BLaER1 treated with 17β-estradiol and CSF1 and Interleukin-3, amounts not matched to agents 10 nM and 100 nM (cell line): ENCODE measurements around the gene VSTM2L.

Experiments
- H3K27ac ChIP-seq, 11 experiments: shearing (Covaris generic); formaldehyde crosslinking; 2 replicates each; pipeline ENCODE4 v1.8.1; 2022
- H3K27me3 ChIP-seq, 11 experiments: shearing (Covaris generic); formaldehyde crosslinking; 2 replicates each; pipeline ENCODE4 v1.8.1; 2022
- H3K36me3 ChIP-seq, 11 experiments: shearing (Covaris generic); formaldehyde crosslinking; 2 replicates each; pipeline ENCODE4 v1.8.1; 2022
- H3K4me1 ChIP-seq, 10 experiments: shearing (Covaris generic); formaldehyde crosslinking; 2 replicates each; pipeline ENCODE4 v1.8.1; 2022
- H3K4me2 ChIP-seq, 11 experiments: shearing (Covaris generic); formaldehyde crosslinking; 2 replicates each; pipeline ENCODE4 v1.8.1; 2022
- H3K4me3 ChIP-seq, 10 experiments: shearing (Covaris generic); formaldehyde crosslinking; 2 replicates each; pipeline ENCODE4 v1.8.1; 2022
- H3K9ac ChIP-seq, 11 experiments: shearing (Covaris generic); formaldehyde crosslinking; 2 replicates each; pipeline ENCODE4 v1.8.1; 2022
- H3K9me3 ChIP-seq, 11 experiments: shearing (Covaris generic); formaldehyde crosslinking; replicated peaks in 1 of 11; 2 replicates each; pipeline ENCODE4 v1.8.1; 2022
- H4K20me1 ChIP-seq, 11 experiments: shearing (Covaris generic); formaldehyde crosslinking; 2 replicates each; pipeline ENCODE4 v1.8.1; 2022
- Cebpa-rat ChIP-seq, 11 experiments: shearing (Covaris generic); IDR thresholded peaks; 2 replicates each; pipeline ENCODE4 v1.8.1; 2022

The VSTM2L gene

GRCh38 chr20:37973059-37973910 is 70.4 kb downstream of the VSTM2L start:
- H3K9me3 ChIP-seq: peaks cover 0 to 8% (median 2%) of the 10 kb centered on the region in 11 experiments; a peak in 13 of 22 replicates
- H3K4me1 ChIP-seq: peaks cover 9 to 71% (median 53%) of the 10 kb centered on the region in 10 experiments
- no peak overlapping the region for H3K27ac ChIP-seq
- H3K36me3 ChIP-seq: no peaks in the 10 kb centered on the region
- no peak overlapping the region for H3K4me2 ChIP-seq
- no peaks in the 10 kb centered on the region; a peak in 1 of 22 replicates for H4K20me1 ChIP-seq
- no peak for TF ChIP-seq Cebpa-rat (IDR thresholded peaks at IDR 0.05)
- no peak overlapping the region for H3K4me3 ChIP-seq
- H3K27me3 ChIP-seq: no peaks in the 10 kb centered on the region
- H3K9ac ChIP-seq: no peak overlapping the region

DNA sequence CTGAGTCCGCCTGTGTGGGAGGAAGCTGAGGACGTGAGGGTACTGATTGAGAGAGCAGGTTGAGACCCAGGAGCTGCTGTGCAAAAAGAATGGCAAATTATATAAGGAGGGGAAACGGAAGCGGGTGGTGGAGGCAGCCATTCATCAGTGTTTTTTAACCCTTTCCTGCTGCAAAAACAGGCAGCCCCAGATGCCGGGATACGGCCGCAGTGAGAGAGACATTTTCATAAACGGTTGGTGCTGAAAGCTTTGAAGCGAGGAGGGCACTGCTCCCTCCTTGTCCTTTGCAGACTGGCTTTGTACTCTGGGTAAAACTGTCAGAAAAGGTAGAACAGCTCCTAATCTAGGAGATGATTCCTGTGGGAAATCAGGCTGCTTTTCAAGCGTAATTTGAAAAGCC is 74.0 kb downstream of the VSTM2L start:
- TF ChIP-seq Cebpa-rat (IDR thresholded peaks at IDR 0.05): no peak
- H3K27me3 ChIP-seq: no peaks in the 10 kb centered on the region

GRCh38 chr20:37977338-37977737 is 74.4 kb downstream of the VSTM2L start:
- H4K20me1 ChIP-seq: peaks cover 0 to 6% (median 0%) of the 10 kb centered on the region in 11 experiments; a peak in 2 of 22 replicates
- H3K27ac ChIP-seq: peak overlapping the region in 4 of 11 experiments; percentile 14 to 49 (median 26); a peak in 6 of 22 replicates
- no peak for TF ChIP-seq Cebpa-rat (IDR thresholded peaks at IDR 0.05)
- H3K9me3 ChIP-seq: 0 out of 22 replicates have a peak, but pooled peaks cover 0 to 5% (median 0%) of the 10 kb centered on the region in 11 experiments
- peaks cover 7 to 20% (median 16%) of the 10 kb centered on the region in 11 experiments; a peak in 17 of 22 replicates for H3K36me3 ChIP-seq
- no peaks in the 10 kb centered on the region for H3K27me3 ChIP-seq
- peak overlapping the region in 6 of 11 experiments; percentile 10 to 60 (median 46); a peak in 9 of 22 replicates for H3K9ac ChIP-seq
- H3K4me1 ChIP-seq: peaks cover 9 to 47% (median 23%) of the 10 kb centered on the region in 10 experiments
- H3K4me2 ChIP-seq: peak overlapping the region; percentile 53 to 88 (median 78)
- H3K4me3 ChIP-seq: peak overlapping the region in 3 of 10 experiments; percentile 30 to 50 (median 35); a peak in 4 of 20 replicates

More for the DNA sequence above, 74.0 kb downstream of the VSTM2L start:
- peak overlapping the region in 4 of 11 experiments; percentile 32 to 57 (median 47); a peak in 4 of 22 replicates for H3K9ac ChIP-seq
- H3K4me3 ChIP-seq: peak overlapping the region in 1 of 10 experiments; percentile 48; a peak in 2 of 20 replicates
- H3K9me3 ChIP-seq: 0 out of 22 replicates have a peak, but pooled peaks cover 0 to 5% (median 0%) of the 10 kb centered on the region in 11 experiments
- H3K4me1 ChIP-seq: peaks cover 9 to 51% (median 26%) of the 10 kb centered on the region in 10 experiments
- peaks cover 7 to 16% (median 12%) of the 10 kb centered on the region in 11 experiments; a peak in 14 of 22 replicates for H3K36me3 ChIP-seq
- H3K27ac ChIP-seq: peak overlapping the region in 2 of 11 experiments; percentile 15 to 27; a peak in 2 of 22 replicates
- peak overlapping the region; percentile 30 to 88 (median 73); a peak in 20 of 22 replicates for H3K4me2 ChIP-seq
- peaks cover 0 to 6% (median 0%) of the 10 kb centered on the region in 11 experiments; a peak in 2 of 22 replicates for H4K20me1 ChIP-seq

GRCh38 chr20:37977786-37978185 is 74.9 kb downstream of the VSTM2L start:
- Histone ChIP-seq H3K36me3 (peaks cover 7 to 23% (median 20%) of the 10 kb centered on the region in 11 experiments; a peak in 19 of 22 replicates), H4K20me1 (peaks cover 0 to 6% (median 0%) of the 10 kb centered on the region in 11 experiments; a peak in 2 of 22 replicates), H3K27me3 (no peaks in the 10 kb centered on the region), H3K27ac (peak overlapping the region in 4 of 11 experiments; percentile 14 to 49 (median 26); a peak in 5 of 22 replicates), H3K9ac (peak overlapping the region in 5 of 11 experiments; percentile 32 to 60 (median 50); a peak in 8 of 22 replicates), H3K9me3 (0 out of 22 replicates have a peak, but pooled peaks cover 0 to under 1% (median 0%) of the 10 kb centered on the region in 11 experiments), H3K4me2 (peak overlapping the region; percentile 53 to 88 (median 78)), H3K4me3 (peak overlapping the region in 2 of 10 experiments; percentile 30 to 50; a peak in 2 of 20 replicates), H3K4me1 (peaks cover 9 to 42% (median 23%) of the 10 kb centered on the region in 10 experiments)
- no peak for TF ChIP-seq Cebpa-rat (IDR thresholded peaks at IDR 0.05)

DNA sequence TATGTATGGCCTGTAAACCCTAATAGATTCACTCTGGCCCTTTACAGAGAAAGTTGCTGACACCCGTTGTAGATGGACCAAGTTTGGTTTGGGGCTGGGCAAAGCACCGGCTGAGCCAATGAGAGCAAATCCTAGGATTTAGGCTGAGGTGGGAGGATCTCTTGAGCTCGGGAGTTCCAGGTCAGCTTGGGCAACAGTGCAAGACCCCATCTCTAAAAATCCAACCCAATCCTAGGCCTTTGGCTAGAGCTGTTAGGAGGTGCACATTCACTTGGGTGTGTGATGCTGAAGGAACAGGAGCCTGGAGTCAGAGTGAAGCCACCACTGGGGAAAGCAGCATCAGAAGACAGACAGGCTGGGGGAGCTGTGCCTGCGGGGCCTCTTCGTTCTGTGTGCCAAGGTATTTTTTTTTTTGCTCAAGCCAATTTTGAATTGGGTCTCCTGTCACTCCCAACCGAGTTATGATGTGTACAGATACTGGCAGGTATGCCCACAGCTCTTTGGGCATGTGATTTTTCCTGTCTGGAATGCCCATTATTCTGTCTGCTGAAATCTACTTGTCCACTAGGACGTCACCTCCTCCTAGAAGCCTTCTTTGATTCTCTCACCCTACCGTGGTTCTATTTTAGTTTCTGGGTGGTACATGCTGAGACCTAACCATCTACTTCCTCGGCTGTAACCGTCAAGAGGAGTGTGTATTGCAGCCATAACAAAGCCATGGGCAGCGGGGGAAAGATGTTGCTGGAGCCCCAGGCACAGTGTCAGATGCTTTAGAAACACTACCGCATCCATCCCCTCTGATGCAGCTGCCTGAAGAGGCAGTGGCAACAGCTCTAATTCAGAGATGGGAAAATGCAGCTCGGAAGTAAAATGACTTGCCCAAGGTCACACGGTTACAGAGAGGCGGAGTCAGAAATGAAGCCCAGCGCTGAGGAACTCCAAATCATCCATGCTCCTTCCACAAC is 76.4 kb downstream of the VSTM2L start:
- no peaks in the 10 kb centered on the region for H3K9me3 ChIP-seq
- no peak for TF ChIP-seq Cebpa-rat (IDR thresholded peaks at IDR 0.05)
- peak overlapping the region in 2 of 11 experiments; percentile 2 to 85; a peak in 1 of 22 replicates for H3K4me2 ChIP-seq
- peaks cover 21 to 38% (median 33%) of the 10 kb centered on the region in 11 experiments for H3K36me3 ChIP-seq
- H3K4me3 ChIP-seq: no peak overlapping the region
- H4K20me1 ChIP-seq: peaks cover 0 to 6% (median 0%) of the 10 kb centered on the region in 11 experiments; a peak in 4 of 22 replicates
- H3K27ac ChIP-seq: no peak overlapping the region
- peaks cover 9 to 45% (median 26%) of the 10 kb centered on the region in 10 experiments for H3K4me1 ChIP-seq
- no peak overlapping the region for H3K9ac ChIP-seq
- no peaks in the 10 kb centered on the region for H3K27me3 ChIP-seq

DNA sequence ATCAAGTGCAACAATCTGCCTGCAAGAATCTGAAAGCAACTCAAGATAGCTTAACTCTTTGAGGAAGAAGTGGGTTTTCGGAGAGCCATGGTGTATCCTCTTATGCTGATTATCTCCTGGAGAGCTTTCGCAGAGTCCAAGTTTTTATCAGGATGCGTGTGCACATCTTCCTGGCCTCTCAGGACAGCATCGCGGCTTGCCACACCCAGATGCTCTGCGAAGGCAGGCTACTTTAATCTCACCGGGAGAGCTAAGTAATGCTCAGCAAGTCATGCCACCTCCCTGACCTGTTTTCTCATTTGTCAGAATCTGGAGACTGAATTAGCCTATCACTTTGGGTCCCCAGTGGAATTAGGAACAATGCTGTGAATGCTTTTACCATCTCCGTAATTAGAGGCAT is 77.5 kb downstream of the VSTM2L start:
- peaks cover 9 to 53% (median 30%) of the 10 kb centered on the region in 10 experiments for H3K4me1 ChIP-seq
- no peak overlapping the region for H3K9ac ChIP-seq
- no peak overlapping the region for H3K4me2 ChIP-seq
- no peak overlapping the region for H3K4me3 ChIP-seq
- no peak overlapping the region for H3K27ac ChIP-seq
- H3K9me3 ChIP-seq: no peaks in the 10 kb centered on the region
- peaks cover 27 to 49% (median 36%) of the 10 kb centered on the region in 11 experiments for H3K36me3 ChIP-seq
- H4K20me1 ChIP-seq: peaks cover 0 to 6% (median 0%) of the 10 kb centered on the region in 11 experiments; a peak in 4 of 22 replicates
- H3K27me3 ChIP-seq: no peaks in the 10 kb centered on the region
- no peak for TF ChIP-seq Cebpa-rat (IDR thresholded peaks at IDR 0.05)

DNA sequence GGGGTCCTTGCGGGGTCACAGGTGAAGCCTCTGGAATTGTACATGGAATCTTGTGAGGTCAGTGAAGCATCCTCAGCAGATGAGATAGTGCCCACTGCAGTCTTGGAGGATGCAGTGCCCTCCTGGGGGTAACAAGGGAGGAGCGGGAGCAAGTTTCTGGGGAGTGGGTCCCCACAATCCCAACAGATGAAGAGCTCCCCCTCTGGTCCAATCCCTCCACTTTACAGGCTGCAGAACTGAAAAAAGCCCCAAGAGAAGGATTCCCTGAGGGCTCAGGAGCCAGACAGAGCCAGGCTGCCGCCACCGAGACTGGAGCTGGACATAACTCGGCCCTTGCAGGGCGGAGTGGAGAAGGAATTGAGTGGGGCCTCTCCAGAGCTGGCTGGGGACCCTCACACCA is 77.9 kb downstream of the VSTM2L start:
- H3K27me3 ChIP-seq: no peaks in the 10 kb centered on the region
- H3K4me3 ChIP-seq: no peak overlapping the region
- peaks cover 27 to 54% (median 41%) of the 10 kb centered on the region in 11 experiments for H3K36me3 ChIP-seq
- peaks cover 0 to 6% (median 0%) of the 10 kb centered on the region in 11 experiments; a peak in 4 of 22 replicates for H4K20me1 ChIP-seq
- H3K4me2 ChIP-seq: no peak overlapping the region
- H3K4me1 ChIP-seq: peaks cover 9 to 52% (median 30%) of the 10 kb centered on the region in 10 experiments
- TF ChIP-seq Cebpa-rat (IDR thresholded peaks at IDR 0.05): no peak
- H3K9ac ChIP-seq: no peak overlapping the region
- no peaks in the 10 kb centered on the region for H3K9me3 ChIP-seq
- no peak overlapping the region for H3K27ac ChIP-seq

DNA sequence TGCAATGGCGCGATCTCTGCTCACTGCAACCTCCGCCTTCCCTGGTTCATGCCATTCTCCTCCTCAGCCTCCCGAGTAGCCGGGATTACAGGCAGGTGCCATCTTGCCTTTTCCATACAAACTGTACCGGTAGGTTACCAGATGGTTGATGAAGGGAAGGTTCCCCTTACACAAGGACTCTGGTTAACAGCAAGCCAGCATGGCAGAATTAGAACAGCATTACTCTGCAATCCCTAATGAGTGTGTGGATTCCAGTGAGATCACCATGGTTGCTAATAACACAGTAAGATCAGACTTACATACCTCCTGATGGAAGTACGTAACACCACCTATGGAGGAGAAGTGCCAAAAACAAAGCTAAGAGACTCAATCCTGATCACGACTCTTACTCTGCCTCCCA is 78.6 kb downstream of the VSTM2L start:
- Histone ChIP-seq H3K27ac (no peak overlapping the region), H3K9me3 (no peaks in the 10 kb centered on the region), H4K20me1 (peaks cover 0 to 6% (median 0%) of the 10 kb centered on the region in 11 experiments; a peak in 4 of 22 replicates), H3K36me3 (peaks cover 34 to 61% (median 48%) of the 10 kb centered on the region in 11 experiments), H3K4me2 (no peak overlapping the region), H3K4me3 (no peak overlapping the region), H3K27me3 (no peaks in the 10 kb centered on the region), H3K4me1 (peaks cover 9 to 51% (median 27%) of the 10 kb centered on the region in 10 experiments), H3K9ac (no peak overlapping the region)
- TF ChIP-seq Cebpa-rat (IDR thresholded peaks at IDR 0.05): no peak
